CD14-positive monocyte (primary cell): ENCODE results near the gene NECTIN1. TPM values are rescaled to one million over a fixed set of nuclear protein-coding genes. Genes with fewer than 3 reads are reported as not detected.

Experiments
- DNase-seq, 3 donors: peaks; one replicate each; pipeline ENCODE4 v3.0.0-alpha.2; 2011 to 2022
- H2AFZ ChIP-seq: 2 replicates; pipeline ENCODE4 v1.6.0; 2012; ENCODE audit warnings: mild to moderate bottlenecking, low read depth, low read length, inconsistent platforms; ENCODE audit not compliant: insufficient read depth, poor library complexity, severe bottlenecking
- H3K27ac ChIP-seq, 2 donors: 1 replicate in 1 of 2; 2 replicates in 1 of 2; pipeline ENCODE4 v1.5.1; 2012 to 2013; ENCODE audit warnings: low read length in 2 of 2, control low read depth in 1 of 2, inconsistent platforms in 1 of 2, low read depth in 1 of 2, mild to moderate bottlenecking in 1 of 2
- H3K27me3 ChIP-seq, 2 donors: one replicate each; pipeline versions ENCODE4 v1.6.0 to v1.6.1; 2011 to 2013; ENCODE audit warnings: low read length in 2 of 2; ENCODE audit not compliant: control insufficient read depth in 2 of 2, insufficient read depth in 2 of 2
- H3K36me3 ChIP-seq, 2 donors: replicated peaks in 1 of 2; 1 replicate in 1 of 2; 2 replicates in 1 of 2; pipeline versions ENCODE4 v1.5.1 to v1.6.1; 2012 to 2013; ENCODE audit warnings: low read length in 2 of 2, control low read depth in 1 of 2, inconsistent platforms in 1 of 2, mild to moderate bottlenecking in 1 of 2; ENCODE audit not compliant: insufficient read depth in 2 of 2, control insufficient read depth in 1 of 2
- H3K4me1 ChIP-seq, 2 donors: 1 replicate in 1 of 2; 2 replicates in 1 of 2; pipeline versions ENCODE4 v1.5.1 to v1.6.1; 2012 to 2013; ENCODE audit warnings: low read length in 2 of 2, control low read depth in 1 of 2, inconsistent platforms in 1 of 2, mild to moderate bottlenecking in 1 of 2, moderate library complexity in 1 of 2; ENCODE audit not compliant: insufficient read depth in 2 of 2, control insufficient read depth in 1 of 2
- H3K4me2 ChIP-seq: replicated peaks from 2 replicates; pipeline ENCODE3; 2012; ENCODE audit warnings: low read length, moderate library complexity, mild to moderate bottlenecking; ENCODE audit not compliant: poor library complexity, severe bottlenecking; ENCODE audit errors: extremely low read depth
- H3K4me3 ChIP-seq, 3 experiments: fragments of 200-600 bp in 1 of 3; sonication (generic) in 1 of 3; replicated peaks in 1 of 3; 1 replicate in 2 of 3; 2 replicates in 1 of 3; pipeline ENCODE4 v1.5.1; 2011 to 2013; ENCODE audit warnings: low read length in 3 of 3, mild to moderate bottlenecking in 3 of 3, control low read depth in 2 of 3, low read depth in 2 of 3, inconsistent platforms in 1 of 3, moderate library complexity in 1 of 3
- H3K79me2 ChIP-seq: 2 replicates; pipeline ENCODE4 v1.6.0; 2012; ENCODE audit warnings: mild to moderate bottlenecking, control low read depth, inconsistent platforms, low read length, moderate library complexity; ENCODE audit not compliant: insufficient read depth
- H3K9ac ChIP-seq: 2 replicates; pipeline ENCODE4 v1.6.0; 2017; ENCODE audit warnings: low read length, mild to moderate bottlenecking; ENCODE audit not compliant: insufficient read depth, poor library complexity, severe bottlenecking
- H3K9me3 ChIP-seq, 2 donors: replicated peaks in 1 of 2; 1 replicate in 1 of 2; 2 replicates in 1 of 2; pipeline versions ENCODE4 v1.5.1 to v1.6.1; 2012 to 2013; ENCODE audit warnings: low read length in 2 of 2, control low read depth in 1 of 2; ENCODE audit not compliant: control insufficient read depth in 1 of 2, insufficient read depth in 1 of 2
- H4K20me1 ChIP-seq: 2 replicates; pipeline ENCODE4 v1.6.0; 2012; ENCODE audit warnings: mild to moderate bottlenecking, low read length, control low read depth, moderate library complexity; ENCODE audit not compliant: insufficient read depth
- H3K27ac Mint-ChIP-seq, 7 donors: one replicate each; pipeline ENCODE4 v1.8.0; 2020; ENCODE audit warnings: mild to moderate bottlenecking in 7 of 7, mixed read lengths in 7 of 7, moderate library complexity in 6 of 7, inconsistent platforms in 2 of 7
- H3K27me3 Mint-ChIP-seq, 3 donors: one replicate each; pipeline ENCODE4 v1.8.0; 2021 to 2022; ENCODE audit warnings: low read depth in 3 of 3, mild to moderate bottlenecking in 3 of 3, mixed read lengths in 3 of 3, moderate library complexity in 3 of 3, inconsistent platforms in 1 of 3
- H3K36me3 Mint-ChIP-seq, 2 donors: one replicate each; pipeline ENCODE4 v1.8.0; 2020; ENCODE audit warnings: mixed read lengths in 2 of 2, inconsistent platforms in 1 of 2, mild to moderate bottlenecking in 1 of 2
- H3K4me1 Mint-ChIP-seq: one replicate; pipeline ENCODE4 v1.8.0; 2020; ENCODE audit warnings: mild to moderate bottlenecking, mixed read lengths
- H3K4me3 Mint-ChIP-seq, 2 donors: one replicate each; pipeline ENCODE4 v1.8.0; 2020; ENCODE audit warnings: mild to moderate bottlenecking in 2 of 2, mixed read lengths in 2 of 2, moderate library complexity in 1 of 2
- H3K9me3 Mint-ChIP-seq, 7 donors: one replicate each; pipeline ENCODE4 v1.8.0; 2020 to 2022; ENCODE audit warnings: mixed read lengths in 7 of 7, mild to moderate bottlenecking in 6 of 7, moderate library complexity in 6 of 7, inconsistent platforms in 2 of 7
- CTCF ChIP-seq: fragments of 200-600 bp; IDR thresholded peaks from one replicate; pipeline ENCODE4 v1.8.0; 2022; ENCODE audit warnings: antibody characterized with exemption, mild to moderate bottlenecking
- WGBS: methylation state at CpG from one replicate; pipeline ENCODE4 v1.1.5; 2013; ENCODE audit warnings: missing lambda C conversion rate; ENCODE audit not compliant: insufficient coverage; 5-methylcytosine and 5-hydroxymethylcytosine counted together
- intact Hi-C, 2 donors: fragments of 100-400 bp; cut with micrococcal nuclease; formaldehyde crosslinking; loops; one replicate each; pipeline versions ENCODE4 v1.15.0 to v1.15.1; 2023
- polyA plus RNA-seq, 3 donors: library from polyadenylated mRNA; depleted of rRNA in 1 of 3; unstranded in 2 of 3; stranded (reverse) in 1 of 3; fragments of 300-500 nt in 2 of 3; fragments of >200 nt in 1 of 3; fragmentation: Illumina TruSeq in 2 of 3; gene quantifications; 1 replicate in 2 of 3; 2 replicates in 1 of 3; pipeline ENCODE4 v1.2.3, GENCODE V29; 2012 to 2021

The NECTIN1 gene
- polyA plus RNA-seq, 3 donors = 0.53 to 8.3 (median 0.85) TPM

- H3K36me3 Mint-ChIP-seq = peaks cover 29 to 40% of the 10 kb centered on the region in 2 donors
- no peaks in the 10 kb centered on the region for H3K79me2 ChIP-seq
- no peak overlapping the region for H3K27ac Mint-ChIP-seq
- no peak overlapping the region for H3K4me3 ChIP-seq
- no peak overlapping the region for H2AFZ ChIP-seq
- H3K4me3 Mint-ChIP-seq = no peak overlapping the region
- H3K27me3 Mint-ChIP-seq = peaks cover 0 to 6% (median 0%) of the 10 kb centered on the region in 3 donors
- TF ChIP-seq CTCF = no peak
- no peak overlapping the region for H3K4me2 ChIP-seq
- H3K27me3 ChIP-seq = no peaks in the 10 kb centered on the region
- 91% methylated on average over 7 of the region's 7 CpGs for WGBS
- peaks cover 0 to 6% of the 10 kb centered on the region in 2 donors for H3K9me3 ChIP-seq
- peaks cover 12% of the 10 kb centered on the region for H4K20me1 ChIP-seq
- peaks cover 20 to 23% of the 10 kb centered on the region in 2 donors for H3K4me1 ChIP-seq
- H3K4me1 Mint-ChIP-seq = peaks cover 37% of the 10 kb centered on the region
- H3K9me3 Mint-ChIP-seq = peaks cover 0 to 9% (median 3%) of the 10 kb centered on the region in 7 donors
- no peak for DNase-seq
- no peak overlapping the region for H3K9ac ChIP-seq
- no peak overlapping the region for H3K27ac ChIP-seq
- intact Hi-C loops = no loop called here
- H3K36me3 ChIP-seq = peaks cover 18 to 33% of the 10 kb centered on the region in 2 donors
These were observed 49.7 kb downstream of the NECTIN1 start for GRCh38 chr11:119679346-119679745.

DNA sequence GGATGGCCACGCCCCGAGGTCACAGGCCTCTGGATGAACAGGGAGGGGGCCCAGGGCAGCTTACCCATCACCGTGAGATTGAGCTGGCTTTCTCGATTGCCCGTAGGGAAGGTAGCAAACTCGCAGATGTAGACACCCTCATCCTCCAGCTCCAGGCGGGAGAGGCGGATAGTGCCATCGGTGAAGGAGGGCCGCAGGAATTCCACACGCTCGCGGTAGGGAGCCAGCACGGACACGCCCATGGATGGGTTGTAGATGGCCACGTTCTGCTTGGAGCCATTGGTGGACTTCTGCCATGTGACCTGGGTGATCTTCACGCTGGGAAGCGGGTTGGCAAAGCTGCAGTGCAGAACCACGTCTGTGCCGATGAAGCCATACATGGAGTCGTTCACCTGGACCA, 50.6 kb downstream of the NECTIN1 start:
- Mint-ChIP-seq H3K9me3 (peaks cover 0 to 9% (median 3%) of the 10 kb centered on the region in 7 donors), H3K4me3 (no peak overlapping the region), H3K27ac (peak overlapping the region in 1 of 7 donors; percentile 75), H3K4me1 (peaks cover 36% of the 10 kb centered on the region), H3K36me3 (peaks cover 29 to 40% of the 10 kb centered on the region in 2 donors), H3K27me3 (peaks cover 0 to 6% (median 3%) of the 10 kb centered on the region in 3 donors)
- no peak overlapping the region for H3K4me2 ChIP-seq
- H3K27ac ChIP-seq = no peak overlapping the region
- H3K27me3 ChIP-seq = no peaks in the 10 kb centered on the region
- H2AFZ ChIP-seq = no peak overlapping the region
- DNase-seq = no peak
- no peaks in the 10 kb centered on the region for H3K79me2 ChIP-seq
- TF ChIP-seq CTCF = no peak
- peaks cover 0 to 6% of the 10 kb centered on the region in 2 donors for H3K9me3 ChIP-seq
- no peak overlapping the region for H3K9ac ChIP-seq
- H4K20me1 ChIP-seq = peaks cover 6% of the 10 kb centered on the region
- H3K4me3 ChIP-seq = no peak overlapping the region
- WGBS = 97% methylated on average over 19 of the region's 21 CpGs
- intact Hi-C loops = no loop called here
- H3K4me1 ChIP-seq = peaks cover 24 to 26% of the 10 kb centered on the region in 2 donors
- H3K36me3 ChIP-seq = peaks cover 18 to 33% of the 10 kb centered on the region in 2 donors
